Stimulated activated CD4-positive, alpha-beta T cell treated with anti-CD3 and anti-CD28 coated beads, Interleukin-15, amount 100 ng/mL, for 1 hour (primary cell): ENCODE results near the gene MINDY4.
A peak's percentile ranks its signal among the peaks of the same experiment; 100 is the strongest.

Source experiments
- DNase-seq, 2 donors: peaks; one replicate each; pipeline ENCODE4 v3.0.0-alpha.2; 2020; ENCODE audit warnings: low read depth in 1 of 2, low spot score in 1 of 2

MINDY4 gene

DNA sequence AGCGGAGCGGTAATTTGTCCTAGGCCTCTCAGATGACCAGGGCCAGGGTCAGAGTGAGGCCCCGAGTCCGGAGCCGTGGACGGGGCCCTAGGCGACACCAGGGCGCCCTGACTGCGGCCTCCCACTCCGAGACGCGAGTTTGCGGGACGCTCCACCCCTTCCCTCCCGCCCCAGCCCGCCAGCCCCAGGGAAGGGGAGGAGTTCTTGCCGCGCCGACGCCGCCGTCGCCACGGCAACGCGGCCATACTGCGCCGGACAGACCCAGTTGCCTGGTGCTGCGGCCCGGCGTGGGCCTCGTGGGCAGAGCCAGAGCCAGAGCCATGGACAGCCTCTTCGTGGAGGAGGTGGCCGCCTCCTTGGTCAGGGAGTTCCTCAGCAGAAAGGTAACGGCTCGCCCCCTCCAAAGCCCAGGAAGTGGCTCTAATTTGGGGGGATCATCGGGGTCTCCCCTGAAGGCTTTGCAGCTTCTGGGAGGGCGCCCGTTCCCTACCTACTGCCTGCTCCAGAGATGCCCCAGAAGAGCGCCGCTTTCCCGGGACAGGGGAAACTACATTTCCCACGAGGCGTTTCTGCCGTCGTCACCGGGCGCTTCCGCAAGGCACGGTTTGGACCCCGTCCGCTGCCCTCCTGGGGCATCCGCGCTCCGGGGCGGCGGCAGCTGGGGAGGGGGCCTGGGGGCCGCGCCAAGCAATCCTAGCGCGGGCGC lies at the start of gene MINDY4:
Gene MINDY4, plus strand, starts transcription at position 244 of the 706 bp plus-strand sequence. Its CDS starts 77 bp downstream, at position 321.
- DNase-seq, result peak; percentile 34 to 62

DNA sequence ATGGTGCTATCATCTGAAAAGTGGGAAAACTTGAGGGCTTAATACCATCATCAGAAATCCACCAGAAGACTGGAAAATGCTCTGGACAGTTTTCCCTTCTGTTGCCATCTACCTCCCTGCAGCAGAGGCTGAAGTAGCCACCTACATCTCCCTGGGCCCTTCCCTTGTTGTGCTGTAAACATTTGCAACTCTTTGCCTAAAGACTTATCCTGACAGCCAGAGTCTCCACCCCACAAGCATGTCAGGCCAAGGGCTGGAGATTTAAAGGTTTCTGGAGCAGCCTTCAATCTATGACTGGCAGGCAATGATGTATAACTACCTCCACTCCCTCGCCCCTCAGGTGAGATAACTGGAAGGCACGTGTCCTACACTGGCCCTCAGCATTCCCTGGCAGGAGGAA lies 49.0 kb upstream of the MINDY4 start:
- DNase-seq, result no peak

DNA sequence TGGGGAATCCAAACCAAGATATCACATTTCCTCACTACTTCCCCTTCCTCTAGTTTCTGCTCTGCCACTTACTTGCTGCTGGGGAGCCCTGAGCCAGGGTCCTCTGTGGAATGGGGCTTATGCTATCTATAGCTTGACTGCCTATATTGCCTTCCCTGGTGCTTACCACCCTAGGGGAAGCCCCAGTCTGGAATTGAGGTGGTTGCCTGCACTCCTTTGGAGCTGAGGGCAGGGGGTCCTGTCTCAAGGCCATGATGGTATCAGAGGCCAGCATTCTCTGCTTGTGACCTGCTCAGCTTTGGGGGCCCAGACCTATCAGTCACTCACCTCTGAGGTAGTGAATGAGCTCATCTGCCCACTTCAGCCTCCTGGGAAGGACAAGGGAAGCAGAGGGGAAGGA lies 48.5 kb upstream of the MINDY4 start:
- no peak for DNase-seq

DNA sequence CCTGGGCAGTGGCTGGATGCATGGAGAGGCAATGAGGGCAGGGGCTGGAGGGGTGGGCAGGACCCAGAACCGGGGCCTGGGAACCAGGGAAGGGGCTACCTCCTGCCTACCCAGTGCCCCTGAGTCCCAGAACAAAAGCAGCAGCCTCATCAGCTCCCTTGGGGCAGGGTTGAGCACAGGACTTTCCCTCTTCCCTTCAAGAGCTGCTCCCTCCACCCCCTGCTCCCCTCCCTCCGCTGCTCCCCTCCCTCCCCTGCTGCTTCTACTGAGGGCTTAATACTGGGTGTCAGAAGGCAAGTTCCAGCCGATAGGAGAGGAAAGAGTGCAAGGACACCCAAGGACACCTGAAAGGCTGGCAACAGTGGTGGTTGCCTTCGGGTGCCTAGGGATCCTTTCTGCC lies 47.4 kb upstream of the MINDY4 start:
- DNase-seq, result no peak

DNA sequence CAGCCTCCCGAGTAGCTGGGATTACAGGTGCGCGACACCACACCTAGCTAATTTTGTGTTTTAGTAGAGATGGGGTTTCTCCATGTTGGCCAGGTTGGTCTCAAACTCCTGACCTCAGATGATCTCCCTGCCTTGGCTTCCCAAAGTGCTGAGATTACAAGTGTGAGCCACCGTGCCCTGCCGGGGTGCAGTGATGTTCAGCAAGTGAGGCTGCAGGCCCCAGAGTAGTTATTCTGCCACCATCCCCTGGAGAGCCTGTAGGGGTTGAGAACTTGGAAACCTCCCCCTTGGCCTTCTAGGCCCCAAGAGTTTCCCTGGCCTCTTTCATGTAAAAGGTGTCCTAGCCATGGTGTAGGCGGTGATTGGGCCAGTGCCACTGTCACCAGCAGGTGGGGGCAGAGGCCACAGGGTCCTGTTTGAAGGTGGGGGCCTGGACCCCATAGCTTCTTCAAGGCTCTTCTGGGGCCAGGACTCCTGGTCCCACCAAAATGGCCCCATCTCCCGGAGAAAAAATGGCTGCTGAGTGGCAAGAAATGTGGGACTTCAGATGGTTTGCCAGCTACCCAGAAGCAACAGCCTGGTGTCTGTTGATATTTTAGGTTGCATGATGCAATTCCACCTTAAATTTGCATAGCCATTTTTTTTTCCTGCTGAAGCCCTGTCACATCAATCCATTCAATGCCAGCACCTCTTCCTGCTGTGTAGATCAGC lies 44.8 kb upstream of the MINDY4 start:
- DNase-seq, result no peak

DNA sequence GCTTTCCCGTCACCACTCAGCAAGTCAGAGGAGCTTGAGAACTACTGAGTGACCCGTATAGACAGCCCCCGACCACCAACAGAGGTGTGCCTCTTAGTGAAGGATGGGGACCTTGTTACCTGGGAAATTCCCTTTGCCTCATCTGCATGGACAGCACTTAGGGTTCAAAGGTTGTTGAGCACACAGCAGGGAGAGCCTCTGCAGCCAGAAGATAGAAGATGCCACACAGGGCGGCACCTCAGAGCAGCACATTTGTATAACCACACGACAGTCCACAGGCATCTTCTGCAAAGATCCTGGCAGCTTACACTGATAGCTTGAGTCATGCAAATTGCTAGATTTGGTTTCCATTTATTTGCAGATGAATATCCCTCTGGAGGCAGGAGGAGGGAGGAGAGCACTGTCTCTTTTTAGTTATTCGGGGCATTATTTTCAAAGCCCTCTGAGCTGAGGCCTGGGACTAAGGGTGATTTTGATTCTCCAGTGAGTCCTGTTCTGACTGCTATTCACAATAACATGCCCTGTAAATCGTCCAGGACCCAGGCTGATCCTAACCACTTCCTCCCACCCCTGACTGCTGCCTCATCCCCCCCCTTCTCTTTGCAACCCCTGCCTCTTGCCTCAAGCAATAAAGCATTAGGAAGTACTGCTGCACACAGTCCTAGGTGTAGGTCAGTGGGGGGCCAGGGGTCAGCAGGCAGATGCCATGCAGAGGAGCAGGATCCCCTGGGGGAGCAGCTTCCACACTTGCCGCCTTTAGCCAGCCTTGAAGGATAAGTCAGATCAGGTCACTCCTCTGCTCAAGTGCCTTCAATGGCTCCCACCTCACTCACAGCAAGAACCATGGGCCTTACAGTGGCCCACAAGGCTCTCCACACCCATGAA lies 43.9 kb upstream of the MINDY4 start:
- DNase-seq, result peak in 1 of 2 donors; percentile 18

DNA sequence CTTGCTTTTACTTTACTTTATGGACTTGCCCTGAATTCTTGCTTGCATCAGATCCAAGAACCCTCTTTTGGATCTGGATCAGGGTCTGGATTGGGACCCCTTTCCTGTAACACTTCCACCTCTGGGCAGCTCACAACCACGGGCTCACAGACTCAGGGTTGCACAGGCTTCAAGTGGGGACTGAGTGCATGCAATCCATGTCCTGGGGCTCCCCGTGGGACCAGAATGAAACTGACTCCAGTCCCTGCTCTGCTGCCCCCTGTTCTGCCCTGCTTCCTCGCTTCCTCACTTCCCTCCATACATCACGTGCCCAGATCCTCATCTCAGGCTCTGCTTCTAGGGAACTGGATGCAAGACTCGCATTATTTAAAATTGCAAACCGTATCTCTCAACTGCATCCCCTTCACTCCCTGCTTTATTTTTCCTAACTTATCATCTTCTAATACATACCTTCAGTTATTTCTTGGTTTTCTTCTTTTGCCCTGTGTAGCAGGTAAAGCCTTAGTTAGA lies 42.6 kb upstream of the MINDY4 start:
- no peak for DNase-seq

DNA sequence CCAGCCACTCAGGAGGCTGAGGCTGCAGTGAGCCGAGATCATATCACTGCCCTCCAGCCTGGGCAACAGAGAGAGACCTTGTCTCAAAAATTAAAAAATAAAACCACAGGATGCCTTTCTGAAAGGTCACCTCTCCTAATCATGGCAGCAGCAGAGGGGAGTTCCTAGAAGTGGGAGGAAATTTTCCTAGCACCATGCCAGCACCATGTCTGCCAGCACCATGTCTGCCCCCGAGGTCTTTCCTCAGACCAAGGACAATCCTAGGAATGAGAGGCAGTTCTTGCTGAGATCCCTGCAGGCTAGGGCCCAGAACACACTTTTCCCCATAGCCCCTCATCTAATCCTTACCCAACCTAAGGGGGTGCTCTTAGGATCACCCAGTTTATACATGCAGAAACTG lies 41.6 kb upstream of the MINDY4 start:
- DNase-seq, result no peak

DNA sequence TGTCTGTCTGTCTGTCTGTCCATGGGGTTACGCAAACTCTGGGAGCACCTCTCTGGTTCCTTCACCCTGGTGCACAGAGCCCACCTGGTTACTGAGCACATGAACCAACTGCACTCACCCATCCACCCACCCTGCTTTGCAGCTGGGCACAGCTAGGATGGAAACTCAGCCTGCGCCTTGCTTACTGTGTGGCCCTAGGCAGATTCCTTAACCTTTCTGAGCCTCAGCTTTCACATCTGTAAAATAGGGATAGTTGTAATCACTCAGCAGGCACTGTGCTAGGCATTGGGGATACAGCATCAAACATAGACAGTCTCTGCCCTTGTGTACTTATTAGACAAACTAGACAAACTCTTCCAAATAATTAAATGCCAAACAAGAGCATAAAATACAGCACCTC lies 41.1 kb upstream of the MINDY4 start:
- DNase-seq, result no peak

DNA sequence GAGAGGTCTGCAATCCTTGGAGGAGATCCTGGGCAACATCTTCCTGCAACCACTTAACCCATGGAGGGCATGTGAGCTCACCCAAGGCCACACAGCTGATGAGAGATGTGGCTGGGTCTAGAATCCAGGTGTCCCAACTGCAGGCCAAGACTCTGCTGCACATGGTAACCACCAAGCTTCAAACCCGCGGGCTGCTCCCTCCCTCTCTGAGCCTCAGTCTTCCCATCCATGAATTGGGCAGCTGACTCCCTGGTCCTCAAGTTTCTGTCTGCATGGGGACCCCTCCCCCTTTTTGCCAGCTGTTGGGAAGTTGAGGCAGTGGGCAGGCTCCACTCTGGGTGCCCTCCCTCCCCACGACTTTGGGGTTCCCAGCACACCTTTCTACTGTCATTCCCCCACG lies 40.2 kb upstream of the MINDY4 start:
- DNase-seq, result no peak

DNA sequence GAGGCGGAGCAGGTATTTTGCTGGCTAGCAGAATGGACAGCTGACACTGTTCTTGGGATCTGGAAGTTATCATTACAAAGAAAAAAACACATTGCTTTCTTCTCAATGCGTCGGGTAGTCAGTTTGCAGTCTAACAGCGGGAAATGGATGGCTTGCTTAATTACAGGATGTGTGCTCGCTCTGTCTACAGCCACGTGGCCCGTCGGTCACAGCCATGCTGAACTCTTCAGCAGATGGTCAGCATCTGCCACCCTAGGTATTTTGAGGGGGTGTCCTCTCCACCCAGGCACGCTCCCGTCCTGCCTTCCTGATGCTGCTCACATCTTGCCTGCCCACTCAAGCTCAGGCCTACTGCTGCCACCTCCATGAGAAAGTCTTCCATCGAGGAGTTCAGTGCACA lies 39.6 kb upstream of the MINDY4 start:
- DNase-seq, result no peak

DNA sequence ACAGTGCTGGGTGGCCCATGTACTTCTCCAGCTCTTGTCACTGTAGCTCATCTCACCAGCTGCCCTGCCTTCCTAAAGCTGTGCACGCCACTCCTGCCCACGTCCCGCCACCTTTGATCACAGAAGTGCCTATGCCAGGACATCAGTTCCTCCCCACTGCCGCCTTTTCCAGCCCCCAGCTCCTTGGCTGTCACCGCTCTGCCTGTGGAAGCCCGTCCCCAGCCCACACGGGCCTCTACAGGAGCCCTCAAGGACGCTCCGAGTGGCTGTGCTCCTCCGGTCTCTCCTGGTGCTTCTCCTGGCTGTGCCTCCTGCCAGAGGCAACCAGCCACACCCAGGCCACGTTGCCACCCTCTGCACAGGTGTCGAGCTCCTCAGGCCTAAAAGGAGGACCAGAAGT lies 38.6 kb upstream of the MINDY4 start:
- DNase-seq, result no peak

DNA sequence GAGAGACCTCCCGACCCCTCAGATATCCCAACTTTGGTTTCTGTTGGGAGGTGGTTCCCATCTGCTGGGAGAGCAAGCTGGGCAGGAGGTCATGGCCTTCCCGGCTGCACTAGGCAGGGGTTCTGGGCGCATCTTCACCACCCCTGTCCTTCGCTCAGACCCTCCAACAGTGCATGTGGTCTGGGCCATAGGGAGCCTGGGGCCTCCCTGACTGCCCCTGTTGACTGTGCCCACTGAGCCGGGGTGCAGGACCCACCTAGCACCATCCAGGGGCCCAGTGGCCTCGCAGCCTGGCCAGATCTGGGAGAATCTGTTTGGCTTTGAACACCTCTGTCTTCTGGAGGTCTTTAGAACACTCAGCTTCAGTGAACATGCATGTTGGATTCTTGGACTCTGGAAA lies 38.0 kb upstream of the MINDY4 start:
- DNase-seq, result no peak

DNA sequence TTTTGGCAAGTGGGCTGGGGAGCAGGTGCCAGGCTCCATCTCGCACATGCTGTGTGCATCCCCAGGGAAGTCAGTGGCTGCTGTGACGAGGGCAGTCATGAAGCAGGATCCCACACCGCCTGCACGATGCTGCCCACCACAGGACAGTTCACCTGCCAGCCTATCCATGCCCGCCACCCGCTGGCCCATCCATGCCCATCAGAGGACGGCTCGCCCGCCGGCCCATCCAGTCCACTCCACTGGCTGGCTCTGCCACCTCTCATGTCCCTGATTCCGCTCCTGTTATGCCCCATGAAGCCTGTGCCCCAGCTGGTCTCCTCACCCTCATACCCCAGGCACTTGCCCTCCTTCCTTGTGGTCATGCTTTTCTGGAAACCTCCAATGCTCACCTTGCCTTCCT lies 37.5 kb upstream of the MINDY4 start:
- DNase-seq, result no peak

DNA sequence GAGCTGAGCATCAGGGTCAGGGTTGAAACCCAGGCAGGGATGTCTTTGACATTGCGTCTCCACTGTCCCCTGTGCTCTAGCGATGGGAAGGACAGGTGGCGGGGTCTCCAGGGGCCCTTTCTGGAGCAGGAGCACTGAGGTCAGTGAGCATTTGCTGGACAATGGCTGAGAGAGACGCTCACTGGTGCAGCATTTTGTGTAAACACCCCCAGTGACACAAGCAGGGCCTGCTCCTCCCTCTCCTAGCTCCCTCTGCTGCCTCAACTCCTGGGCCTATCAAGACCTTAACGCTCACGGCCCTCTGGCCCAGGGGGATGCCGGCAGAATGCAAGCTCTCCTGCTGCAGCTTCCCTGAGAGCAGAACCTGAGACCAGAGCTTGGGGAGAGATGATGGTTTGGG lies 36.7 kb upstream of the MINDY4 start:
- no peak for DNase-seq

DNA sequence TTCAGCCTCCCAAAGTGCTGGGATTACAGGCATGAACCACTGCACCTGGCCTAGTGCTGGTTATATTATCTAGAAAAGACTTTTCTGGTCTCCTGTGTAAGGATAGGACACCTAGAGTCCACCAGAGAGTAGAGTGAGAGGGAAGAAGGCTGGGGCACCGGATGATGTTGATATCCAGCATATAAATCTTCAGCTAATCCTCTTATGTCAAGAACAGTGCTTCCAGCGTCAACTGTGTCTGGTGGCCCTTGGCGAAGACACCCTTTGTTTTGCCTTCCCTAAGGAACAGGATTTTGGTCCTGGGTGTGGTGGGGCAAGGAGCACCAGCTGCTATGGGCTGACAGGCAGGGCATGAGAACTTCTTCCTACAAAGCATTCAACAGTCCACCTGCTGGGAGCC lies 35.6 kb upstream of the MINDY4 start:
- no peak for DNase-seq

DNA sequence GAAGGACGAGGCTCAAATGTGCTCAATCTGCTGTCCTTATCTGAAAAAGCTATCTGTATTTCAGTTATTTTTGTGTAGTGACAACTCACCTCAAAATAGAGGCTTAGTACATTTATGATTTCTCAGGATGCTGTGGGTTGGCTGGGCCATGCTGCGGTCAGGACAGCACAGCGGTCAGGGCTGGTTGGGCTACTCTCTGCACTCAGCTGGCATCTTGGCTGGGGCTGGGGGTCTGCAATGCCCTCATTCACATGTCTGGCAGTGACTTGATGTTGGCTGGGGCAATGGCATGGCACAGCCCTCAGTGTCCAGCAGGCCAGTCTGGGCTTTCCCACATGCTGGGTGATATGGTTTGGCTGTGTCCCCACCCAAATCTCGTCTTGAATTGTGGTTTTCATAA lies 34.9 kb upstream of the MINDY4 start:
- no peak for DNase-seq

DNA sequence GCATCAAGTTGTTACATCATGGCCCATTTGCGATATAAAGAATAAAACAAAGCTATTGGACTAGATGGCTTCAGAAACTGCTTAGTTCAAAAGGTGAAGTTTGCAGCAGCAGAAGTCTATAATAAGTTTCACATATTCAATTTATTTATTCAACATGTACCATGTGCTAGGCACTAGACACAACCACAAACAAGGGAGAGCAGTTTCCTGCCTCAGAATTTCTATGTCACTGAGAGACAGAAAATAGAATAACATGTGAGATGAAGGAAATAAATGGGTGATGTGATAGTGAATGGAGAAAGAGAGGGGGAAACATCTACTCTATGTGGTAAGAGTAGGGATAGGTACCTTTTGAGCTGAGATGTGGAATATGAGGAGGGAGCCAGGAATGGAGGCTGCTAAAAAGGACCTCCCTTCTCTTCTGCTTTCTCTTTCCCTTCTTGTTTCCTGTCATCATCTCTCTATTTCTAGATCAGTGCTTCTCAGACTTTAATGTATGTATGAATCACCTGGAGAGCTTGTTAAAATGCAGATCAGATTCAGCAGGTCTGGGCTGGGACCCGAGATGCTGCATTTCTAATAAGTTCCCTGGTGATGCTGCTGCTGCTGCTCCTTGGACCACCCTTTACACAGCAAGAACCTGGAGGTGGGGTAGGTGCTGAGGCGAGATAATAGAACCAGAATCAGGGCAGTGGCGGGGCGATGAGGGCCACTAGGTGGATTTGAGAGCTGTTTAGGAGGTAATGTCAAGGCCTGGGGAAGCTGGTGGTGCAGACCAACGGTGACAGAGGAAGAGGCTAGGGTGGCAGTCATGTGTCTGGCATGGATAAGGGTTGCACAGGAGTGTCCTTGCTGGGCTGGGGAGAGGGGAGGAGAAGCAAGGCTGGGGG lies 32.9 kb upstream of the MINDY4 start:
- DNase-seq, result no peak

DNA sequence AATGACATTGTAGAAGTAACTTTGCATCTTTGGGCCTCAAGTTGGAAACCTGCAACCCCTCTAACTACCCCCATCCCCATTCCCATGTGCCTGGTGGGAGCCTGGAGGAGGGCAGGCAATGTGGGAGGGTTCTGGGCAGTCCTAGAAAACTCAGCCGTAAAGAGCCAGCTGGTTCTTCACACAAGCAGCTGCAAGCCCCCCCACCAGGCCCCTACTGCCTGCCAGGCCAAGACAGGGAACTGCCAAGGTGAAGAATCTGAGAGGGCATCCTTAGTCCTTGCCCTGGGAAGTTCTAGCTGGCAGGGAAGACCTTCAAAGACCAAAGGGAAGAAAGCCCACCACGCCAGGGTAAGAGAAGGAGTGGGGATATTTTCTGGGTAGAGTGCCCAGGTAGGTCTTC lies 31.5 kb upstream of the MINDY4 start:
- no peak for DNase-seq

DNA sequence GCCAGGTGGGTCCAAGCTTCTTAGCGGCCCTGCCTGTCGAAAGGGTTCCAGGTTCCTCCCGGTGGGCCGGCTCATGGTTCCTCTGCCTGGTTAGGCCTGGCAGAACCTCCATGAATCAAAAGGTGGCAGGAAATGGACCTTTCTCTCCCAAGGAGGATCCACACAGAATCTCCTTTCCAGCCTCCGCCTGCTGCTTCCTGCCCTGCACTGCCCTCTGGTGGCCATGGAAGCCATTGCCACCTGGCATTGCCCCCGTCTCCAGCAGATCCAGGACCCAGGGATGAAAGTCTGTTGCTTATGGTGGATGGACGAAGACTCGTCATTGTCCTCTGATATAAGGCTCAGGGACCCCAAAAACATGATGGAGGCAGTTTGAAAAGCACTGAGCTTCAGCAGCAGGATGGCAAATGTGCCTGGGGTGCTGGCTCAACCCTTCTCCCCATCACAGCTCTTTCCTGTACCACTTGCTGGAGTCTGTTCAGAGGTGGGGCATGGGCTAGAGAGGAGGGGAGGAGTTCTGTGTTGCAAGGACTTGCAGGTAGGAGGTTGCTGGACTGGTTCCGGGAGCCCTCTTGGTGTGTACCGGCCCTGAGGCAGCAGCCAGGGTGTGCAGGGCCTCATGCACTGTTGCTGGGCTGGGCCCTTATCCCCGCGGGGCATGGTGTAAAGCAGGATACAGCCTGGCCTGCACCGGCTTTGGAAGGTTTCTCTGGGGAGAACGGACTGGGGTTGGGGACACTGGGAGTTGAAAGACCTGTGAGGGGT lies 30.6 kb upstream of the MINDY4 start:
- peak; percentile 51 to 64 for DNase-seq
